Astrocyte (in vitro differentiated cells and primary cell): Measurements from ENCODE around the gene ARL4C.

Experiments
- CTCF ChIP-seq: IDR thresholded peaks from 2 replicates; pipeline ENCODE4 v1.5.1; 2011; ENCODE audit warnings: low read depth, mild to moderate bottlenecking, inconsistent platforms, low read length, moderate library complexity; ENCODE audit not compliant: insufficient read depth
- EZH2 ChIP-seq: IDR thresholded peaks from 2 replicates; pipeline ENCODE4 v1.6.1; 2012; ENCODE audit warnings: mild to moderate bottlenecking, low read length, inconsistent platforms; ENCODE audit not compliant: insufficient read depth

GRCh38 chr2:234496055-234496834 lies 636 bp downstream of the ARL4C start:
- TF ChIP-seq CTCF (no peak), EZH2 (no peak)
